Measurements from ENCODE around the gene NADK.
"Not testable (repeated sequence)": the region's sequence is repeated elsewhere in the genome, so short reads cannot be mapped to it uniquely, and the experiment has no call there.

Gene NADK

DNA sequence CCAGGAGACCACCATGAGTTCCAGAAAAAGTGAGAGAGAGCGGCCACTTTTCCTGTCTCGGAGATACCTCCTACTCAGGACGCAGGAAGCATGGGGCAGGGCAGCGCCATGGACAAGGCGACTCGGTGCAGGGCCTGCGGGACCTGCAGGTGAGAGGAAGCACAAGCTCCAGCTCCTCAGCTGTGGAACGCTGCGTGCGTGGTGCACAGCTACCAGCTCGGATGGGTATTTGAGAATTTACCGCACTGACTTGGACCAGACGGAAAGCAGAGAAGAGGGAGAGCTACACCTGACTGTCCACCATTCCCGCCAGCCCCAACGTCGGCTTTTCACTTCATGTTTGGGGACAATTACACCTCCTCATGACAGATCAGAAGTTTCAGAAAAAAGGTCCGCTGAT lies 45.9 kb downstream of the NADK start:
- in situ Hi-C loops (cut with HindIII; ENCODE audit: low sequenced_read_pairs) = no loop called here
- TF ChIP-seq, protein P1, sequence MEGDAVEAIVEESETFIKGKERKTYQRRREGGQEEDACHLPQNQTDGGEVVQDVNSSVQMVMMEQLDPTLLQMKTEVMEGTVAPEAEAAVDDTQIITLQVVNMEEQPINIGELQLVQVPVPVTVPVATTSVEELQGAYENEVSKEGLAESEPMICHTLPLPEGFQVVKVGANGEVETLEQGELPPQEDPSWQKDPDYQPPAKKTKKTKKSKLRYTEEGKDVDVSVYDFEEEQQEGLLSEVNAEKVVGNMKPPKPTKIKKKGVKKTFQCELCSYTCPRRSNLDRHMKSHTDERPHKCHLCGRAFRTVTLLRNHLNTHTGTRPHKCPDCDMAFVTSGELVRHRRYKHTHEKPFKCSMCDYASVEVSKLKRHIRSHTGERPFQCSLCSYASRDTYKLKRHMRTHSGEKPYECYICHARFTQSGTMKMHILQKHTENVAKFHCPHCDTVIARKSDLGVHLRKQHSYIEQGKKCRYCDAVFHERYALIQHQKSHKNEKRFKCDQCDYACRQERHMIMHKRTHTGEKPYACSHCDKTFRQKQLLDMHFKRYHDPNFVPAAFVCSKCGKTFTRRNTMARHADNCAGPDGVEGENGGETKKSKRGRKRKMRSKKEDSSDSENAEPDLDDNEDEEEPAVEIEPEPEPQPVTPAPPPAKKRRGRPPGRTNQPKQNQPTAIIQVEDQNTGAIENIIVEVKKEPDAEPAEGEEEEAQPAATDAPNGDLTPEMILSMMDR (IDR thresholded peaks at IDR 0.05; ENCODE audit: low read depth, low read length, missing control alignments) = no peak
- no peak for DNase-seq (ENCODE audit: low read depth)

DNA sequence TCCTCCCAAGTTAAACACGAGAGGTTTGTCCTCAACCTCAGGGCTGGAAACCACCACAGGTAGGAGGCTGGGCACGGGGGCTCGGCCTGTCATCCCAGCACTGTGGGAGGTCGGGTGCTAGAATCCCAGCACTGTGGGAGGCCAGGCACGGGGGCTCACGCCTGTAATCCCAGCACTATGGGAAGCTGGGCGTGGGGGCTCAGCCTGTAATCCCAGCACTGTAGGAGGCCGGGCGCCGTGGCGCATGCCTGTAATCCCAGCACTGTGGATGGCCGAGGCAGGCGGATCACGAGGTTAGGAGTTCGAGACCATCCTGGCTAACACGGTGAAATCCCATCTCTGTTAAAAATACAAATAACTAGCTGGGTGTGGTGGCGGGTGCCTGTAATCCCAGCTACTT lies 47.4 kb downstream of the NADK start:
- TF ChIP-seq, protein P1 (IDR thresholded peaks at IDR 0.05; ENCODE audit: low read depth, low read length, missing control alignments) = no peak
- in situ Hi-C loops (cut with HindIII; ENCODE audit: low sequenced_read_pairs) = no loop called here

More for the DNA sequence above, 45.9 kb downstream of the NADK start:
- H3K4me3 ChIP-seq (ENCODE audit: low read depth, low read length) = no peak overlapping the region

DNA sequence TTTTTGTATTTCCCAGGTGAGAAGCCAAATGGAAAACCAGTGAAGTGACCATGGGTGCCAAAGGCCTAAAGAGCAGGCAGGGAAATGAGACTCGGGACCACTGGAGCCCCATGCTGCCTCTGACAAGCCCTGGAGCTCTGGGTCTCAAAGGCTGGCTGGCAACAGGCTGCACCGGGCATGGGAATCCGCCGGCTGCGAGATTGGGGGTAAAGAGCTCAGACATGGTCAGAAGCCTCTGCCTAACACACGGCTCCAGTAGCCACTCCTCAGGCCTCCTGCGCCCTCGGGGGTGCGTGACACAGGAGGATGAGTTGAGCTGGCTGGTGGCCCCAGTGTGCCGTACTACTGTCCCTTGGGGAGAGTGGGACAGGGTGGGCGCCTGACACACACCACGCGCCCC lies 48.0 kb downstream of the NADK start:
- DNase-seq (ENCODE audit: low read depth); in situ Hi-C loops (cut with HindIII; ENCODE audit: low sequenced_read_pairs): not testable (repeated sequence)

More for the DNA sequence above, 47.4 kb downstream of the NADK start:
- no peak for DNase-seq (ENCODE audit: low read depth)
- no peak overlapping the region for H3K4me3 ChIP-seq (ENCODE audit: low read depth, low read length)

DNA sequence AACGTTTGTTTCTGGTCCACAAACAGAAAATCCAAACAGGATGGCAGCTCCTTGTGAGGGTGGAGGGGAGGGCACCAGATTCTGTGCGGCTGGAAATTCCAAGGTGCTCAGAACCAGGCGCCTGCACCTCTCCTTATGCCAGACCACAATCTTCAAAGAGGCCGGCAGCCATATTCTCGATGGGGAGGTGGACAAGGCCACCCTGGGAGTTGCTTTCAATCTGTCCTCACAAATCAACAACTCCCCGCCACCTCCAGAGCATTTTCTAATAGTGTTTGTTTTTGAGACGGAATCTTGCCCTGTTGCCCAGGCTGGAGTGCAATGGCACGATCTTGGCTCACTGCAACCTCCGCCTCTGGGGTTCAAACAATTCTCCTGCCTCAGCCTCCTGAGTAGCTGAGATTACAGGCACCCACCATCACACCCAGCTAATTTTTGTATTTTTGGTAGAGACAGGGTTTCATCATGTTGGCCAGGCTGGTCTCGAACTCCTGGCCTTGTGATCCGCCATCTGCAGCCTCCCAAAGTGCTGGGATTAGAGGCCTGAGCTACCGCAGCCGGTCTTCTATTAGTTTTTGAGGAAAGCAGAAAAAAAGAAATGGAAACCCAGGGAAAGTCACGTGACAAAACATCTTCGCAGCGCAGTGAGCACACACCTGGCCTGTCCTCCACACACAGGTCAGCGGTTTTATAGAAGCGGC lies 49.0 kb downstream of the NADK start:
- DNase-seq (ENCODE audit: low read depth); in situ Hi-C loops (cut with HindIII; ENCODE audit: low sequenced_read_pairs): not testable (repeated sequence)

More for the DNA sequence above, 48.0 kb downstream of the NADK start:
- not testable (repeated sequence) for H3K4me3 ChIP-seq (ENCODE audit: low read depth, low read length)

DNA sequence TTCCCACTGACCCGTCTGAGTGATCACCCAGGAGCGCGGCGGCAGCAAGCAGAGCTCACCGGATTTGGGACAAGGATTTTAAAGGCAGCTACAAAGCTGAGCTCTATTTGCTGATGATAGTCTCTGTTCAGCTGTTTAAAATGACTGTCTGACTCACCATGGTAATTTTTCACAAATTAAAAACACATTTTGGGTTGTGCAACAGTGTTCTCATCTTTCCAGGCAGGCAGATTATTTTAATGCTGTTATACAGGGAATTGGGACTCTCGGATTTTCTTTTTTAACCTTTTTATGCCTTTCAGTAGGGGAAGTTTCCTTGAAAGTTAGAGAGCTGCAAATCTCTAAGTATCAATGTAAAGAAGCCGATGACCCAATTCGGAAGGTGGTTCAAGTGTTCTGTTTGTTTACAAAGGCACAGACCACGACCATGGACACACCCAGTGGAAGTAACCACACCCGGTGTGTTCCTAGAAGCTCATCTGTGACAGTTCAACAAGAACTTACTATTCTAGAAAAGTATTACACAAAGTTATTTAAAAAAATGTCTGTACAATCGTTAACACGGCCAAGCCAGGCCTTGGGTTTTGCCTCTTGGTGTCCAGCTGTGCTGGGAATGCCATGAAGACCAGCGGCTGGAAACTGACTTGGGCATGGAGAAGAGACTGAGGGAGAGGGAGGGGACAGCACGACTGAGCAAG lies 49.8 kb downstream of the NADK start:
- in situ Hi-C loops (cut with HindIII; ENCODE audit: low sequenced_read_pairs); DNase-seq (ENCODE audit: low read depth); H3K4me3 ChIP-seq (ENCODE audit: low read depth, low read length): not testable (repeated sequence)

More for the DNA sequence above, 49.0 kb downstream of the NADK start:
- not testable (repeated sequence) for H3K4me3 ChIP-seq (ENCODE audit: low read depth, low read length)

DNA sequence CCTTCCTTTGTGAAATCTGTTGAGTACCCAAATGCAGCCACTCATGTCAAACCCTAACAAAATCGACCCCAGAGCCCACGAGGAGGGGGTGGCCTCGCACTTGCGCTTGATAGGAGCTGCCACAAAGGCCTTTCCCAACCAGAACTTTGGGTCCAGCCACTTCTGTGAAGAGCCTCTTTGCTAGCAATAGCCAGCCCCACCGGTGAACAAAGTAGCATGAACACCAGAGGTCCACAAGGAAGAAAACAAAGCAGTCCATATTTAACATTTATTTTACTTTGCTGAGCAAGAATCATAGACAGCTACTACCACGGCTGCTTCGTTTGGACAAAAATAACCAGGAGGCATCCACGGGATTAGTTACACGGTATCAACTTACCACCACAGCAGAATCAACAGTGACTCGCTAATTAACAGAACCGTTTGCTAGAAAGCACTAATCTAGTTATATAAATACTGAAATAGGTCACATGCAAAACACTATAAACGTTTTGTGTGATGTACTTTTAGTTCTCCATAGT lies 51.1 kb downstream of the NADK start:
- in situ Hi-C loops (cut with HindIII; ENCODE audit: low sequenced_read_pairs); DNase-seq (ENCODE audit: low read depth); H3K4me3 ChIP-seq (ENCODE audit: low read depth, low read length): not testable (repeated sequence)

DNA sequence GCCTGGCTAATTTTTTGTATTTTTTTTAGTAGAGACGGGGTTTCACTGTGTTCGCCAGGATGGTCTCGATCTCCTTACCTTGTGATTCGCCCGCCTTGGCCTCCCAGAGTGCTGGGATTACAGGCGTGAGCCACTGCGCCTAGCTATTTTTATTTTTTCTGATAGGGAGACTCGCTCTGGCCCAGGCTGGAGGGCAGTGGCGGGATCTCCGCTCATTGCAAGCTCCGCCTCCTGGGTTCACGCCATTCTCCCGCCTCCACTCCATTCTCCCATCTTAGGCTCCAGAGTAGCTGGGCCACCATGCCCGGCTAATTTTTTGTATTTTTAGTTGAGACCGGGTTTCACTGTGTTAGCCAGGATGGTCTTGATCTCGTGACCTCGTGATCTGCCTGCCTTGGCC lies 52.2 kb downstream of the NADK start:
- in situ Hi-C loops (cut with HindIII; ENCODE audit: low sequenced_read_pairs); H3K4me3 ChIP-seq (ENCODE audit: low read depth, low read length); DNase-seq (ENCODE audit: low read depth): not testable (repeated sequence)

DNA sequence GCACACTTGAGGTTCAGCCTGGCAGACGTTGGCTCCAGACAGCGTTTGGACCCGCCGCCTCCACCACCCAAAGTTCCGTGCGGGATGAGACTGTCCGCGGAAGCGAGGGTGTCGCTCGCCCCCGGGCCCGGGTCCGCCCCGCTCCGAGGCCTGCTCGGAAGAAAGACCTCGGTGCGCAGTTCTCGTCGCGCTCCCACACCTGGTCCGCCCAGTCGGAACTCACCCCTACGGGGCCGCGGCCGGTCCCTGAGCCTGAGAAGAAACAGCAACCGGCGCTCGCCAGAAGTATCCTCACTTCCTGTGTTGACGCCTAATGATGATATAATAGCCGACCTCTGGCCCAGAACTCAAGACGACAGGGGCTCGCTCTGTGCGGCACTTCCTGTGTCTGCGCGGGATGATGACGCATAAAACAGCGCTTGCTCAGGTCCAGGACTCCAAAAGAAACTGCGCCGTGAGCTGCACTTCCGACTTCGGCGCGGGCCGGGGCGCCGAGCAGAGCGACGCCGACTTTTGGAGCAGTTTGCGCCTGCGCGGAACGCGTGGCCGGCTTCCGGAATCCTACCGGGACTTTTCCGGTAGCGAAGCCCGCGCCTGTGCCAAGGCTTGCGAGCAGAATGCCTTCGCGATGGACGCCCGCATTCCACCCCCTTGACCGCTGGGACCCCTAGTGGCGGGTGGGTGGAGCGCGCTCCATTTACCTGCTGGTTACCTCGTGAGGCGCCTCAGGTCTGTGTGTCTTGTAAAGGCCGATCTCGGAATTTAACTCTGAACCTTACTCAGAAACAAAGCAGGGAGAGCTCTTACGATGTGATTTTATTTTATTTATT lies 54.0 kb downstream of the NADK start, which contains the start of gene CDK11A:
TSS of gene CDK11A (minus strand) at position 323 of the 830 bp plus-strand sequence. CDS start 1,539 bp downstream, outside the sequence.
- peak; percentile 100 for DNase-seq (ENCODE audit: low read depth)
- in situ Hi-C loops (cut with HindIII; ENCODE audit: low sequenced_read_pairs) = not testable (repeated sequence)
- TF ChIP-seq, protein P1 (IDR thresholded peaks at IDR 0.05; ENCODE audit: low read depth, low read length, missing control alignments) = peak; percentile 33

More for the DNA sequence above, 54.0 kb downstream of the NADK start, which contains the start of gene CDK11A:
- H3K4me3 ChIP-seq (ENCODE audit: low read depth, low read length) = peak within 1 kb of the TSS; percentile 63
